ENCODE data around the gene PRAMEF7. TPM values are rescaled to one million over a fixed set of nuclear protein-coding genes. Genes with fewer than 3 reads are reported as not detected.

The PRAMEF7 gene
- not detected in 2 replicates for total RNA-seq

DNA sequence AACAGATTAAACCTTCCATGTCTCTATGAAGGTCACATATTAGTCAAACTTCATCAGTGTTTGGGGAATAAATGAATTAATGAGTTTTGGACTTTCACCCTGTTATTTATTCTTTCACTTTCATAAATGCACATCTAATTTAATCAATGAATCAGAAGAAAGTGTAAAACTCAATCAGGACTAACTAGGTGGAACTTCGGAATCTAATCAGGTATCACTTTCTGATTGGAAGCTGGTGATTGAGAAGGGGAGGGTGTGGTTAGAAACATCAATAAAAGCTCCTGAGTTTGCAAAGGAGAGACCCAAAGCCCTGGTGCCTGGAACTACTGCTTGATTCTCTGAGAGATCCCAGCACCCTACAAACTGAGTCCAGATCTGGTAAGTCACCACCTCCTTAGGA is at the start of gene PRAMEF7:
TSS of gene PRAMEF7 (plus strand) at position 301 of the 400 bp plus-strand sequence. CDS start 1,083 bp downstream, outside the sequence.

GRCh38 chr1:12886101-12886500 is 30.3 kb upstream of the PRAMEF7 start, which contains the start of gene PRAMEF4:
PRAMEF4 (minus strand) TSS chr1:12886201; CDS start chr1:12883394, 2,807 bp downstream.

GRCh38 chr1:12898170-12898569 is 18.2 kb upstream of the PRAMEF7 start, which contains the start of gene PRAMEF10:
PRAMEF10 (minus strand) TSS chr1:12898270; CDS start chr1:12895847, 2,423 bp downstream.

DNA sequence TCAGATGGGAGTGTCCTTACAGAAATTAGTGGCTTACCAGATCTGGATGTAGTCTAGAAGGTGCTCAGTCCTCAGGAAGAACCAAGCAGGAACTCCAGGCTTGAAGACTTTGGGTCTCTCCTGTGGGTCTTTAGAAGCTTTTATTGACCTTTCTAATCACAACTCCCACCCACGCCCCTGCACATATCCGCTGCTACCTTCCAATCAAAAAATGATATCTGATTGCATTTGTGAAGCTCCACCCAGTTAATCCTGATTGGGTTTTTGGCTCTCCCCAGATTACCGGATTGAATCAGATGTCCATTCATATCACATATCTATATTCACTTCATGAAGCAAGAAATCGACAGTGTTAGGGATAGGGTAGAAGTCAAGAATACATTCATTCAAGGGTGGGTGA is 31.1 kb downstream of the PRAMEF7 start, which contains the start of gene PRAMEF6:
TSS of gene PRAMEF6 (minus strand) at position 101 of the 400 bp plus-strand sequence. CDS start 5,062 bp downstream, outside the sequence.

Other genes with a start within 250 kb of the PRAMEF7 start
- gene AADACL3, start 200.5 kb upstream of the PRAMEF7 start, total RNA-seq = not detected in 2 replicates
- not detected in 2 replicates for gene CFAP107, start 170.4 kb upstream of the PRAMEF7 start, total RNA-seq
- gene PRAMEF12, start 142.9 kb upstream of the PRAMEF7 start, total RNA-seq = not detected in 2 replicates
- gene PRAMEF1, start 125.2 kb upstream of the PRAMEF7 start, total RNA-seq = not detected in 2 replicates
- gene PRAMEF11, start 85.2 kb upstream of the PRAMEF7 start, total RNA-seq = not detected in 2 replicates
- gene HNRNPCL1, start 67.9 kb upstream of the PRAMEF7 start, total RNA-seq = not detected in 2 replicates
- gene PRAMEF2, start 59.5 kb upstream of the PRAMEF7 start, total RNA-seq = not detected in 2 replicates
- gene PRAMEF4, start 30.4 kb upstream of the PRAMEF7 start, total RNA-seq = not detected in 2 replicates
- not detected in 2 replicates for gene PRAMEF10, start 18.3 kb upstream of the PRAMEF7 start, total RNA-seq
- gene PRAMEF6, start 31.0 kb downstream of the PRAMEF7 start, total RNA-seq = not detected in 2 replicates
- gene PRAMEF27, start 140.0 kb downstream of the PRAMEF7 start, total RNA-seq = not detected in 2 replicates
- gene HNRNPCL3, start 144.2 kb downstream of the PRAMEF7 start, total RNA-seq = not detected in 2 replicates
- gene PRAMEF25, start 154.2 kb downstream of the PRAMEF7 start, total RNA-seq = not detected in 2 replicates
- not detected in 2 replicates for gene HNRNPCL2, start 200.2 kb downstream of the PRAMEF7 start, total RNA-seq
- gene PRAMEF26, start 239.4 kb downstream of the PRAMEF7 start, total RNA-seq = not detected in 2 replicates
- gene HNRNPCL4, start 249.0 kb downstream of the PRAMEF7 start, total RNA-seq = not detected in 2 replicates

Data from bladder microvascular endothelial cell (primary cell).